K562 (cell line): ENCODE measurements around the gene USP2.

Experiments used
- CBX1 ChIP-seq: sonication (generic); IDR thresholded peaks from 2 replicates; pipeline ENCODE4 v1.6.1; 2016; ENCODE audit warnings: antibody characterized with exemption, low read depth, mild to moderate bottlenecking
- CEBPB ChIP-seq: fragments of 450-650 bp; IDR thresholded peaks from 2 replicates; pipeline ENCODE4 v1.6.1; 2016; ENCODE audit warnings: missing genetic modification characterization, missing compliant biosample characterization
- CREM ChIP-seq: IDR thresholded peaks from 2 replicates; pipeline ENCODE4 v1.6.1; 2014; ENCODE audit warnings: antibody characterized with exemption, low read depth
- CTCF ChIP-seq, 3 experiments: IDR thresholded peaks in 2 of 3; conservative IDR thresholded peaks in 1 of 3; 2 replicates each; pipeline ENCODE4 v1.5.1; 2011 to 2012; ENCODE audit warnings: low read length in 3 of 3, mild to moderate bottlenecking in 3 of 3, control low read depth in 2 of 3, improper control_type of control experiment in 1 of 3, inconsistent platforms in 1 of 3, low read depth in 1 of 3, mixed read lengths in 1 of 3, moderate library complexity in 1 of 3; ENCODE audit not compliant: insufficient read depth in 2 of 3
- HNRNPH1 ChIP-seq: fragments of 200-400 bp; formaldehyde crosslinking; optimal IDR thresholded peaks from 2 replicates; pipeline ENCODE3; 2017; ENCODE audit warnings: low read depth, mild to moderate bottlenecking, low read length, moderate library complexity
- ID3 ChIP-seq, 2 experiments: fragments of 250-450 bp in 1 of 2; fragments of 450-650 bp in 1 of 2; sonication (Bioruptor Pico) in 1 of 2; IDR thresholded peaks; 2 replicates each; pipeline versions ENCODE4 v1.6.1 to v1.8.0; 2016 to 2021; ENCODE audit warnings: mild to moderate bottlenecking in 2 of 2, moderate library complexity in 2 of 2, missing compliant biosample characterization in 1 of 2, missing genetic modification characterization in 1 of 2
- MXI1 ChIP-seq: IDR thresholded peaks from 2 replicates; pipeline ENCODE4 v1.6.1; 2011; ENCODE audit warnings: low read depth, mild to moderate bottlenecking, improper control_type of control experiment, low read length
- ZNF324 ChIP-seq: fragments of 250-450 bp; sonication (Bioruptor Pico); IDR thresholded peaks from 2 replicates; pipeline ENCODE4 v1.4.0; 2020; ENCODE audit warnings: mild to moderate bottlenecking
- ZNF444 ChIP-seq: fragments of 250-450 bp; sonication (Bioruptor Pico); IDR thresholded peaks from 2 replicates; pipeline ENCODE4 v1.4.0; 2020; ENCODE audit warnings: mild to moderate bottlenecking, moderate library complexity
- TF ChIP-seq, protein P1 (sequence below): sonication (generic); formaldehyde crosslinking; IDR thresholded peaks from 2 replicates; pipeline ENCODE4 v1.8.1; 2022; ENCODE audit warnings: missing genetic modification reagents

DNA sequence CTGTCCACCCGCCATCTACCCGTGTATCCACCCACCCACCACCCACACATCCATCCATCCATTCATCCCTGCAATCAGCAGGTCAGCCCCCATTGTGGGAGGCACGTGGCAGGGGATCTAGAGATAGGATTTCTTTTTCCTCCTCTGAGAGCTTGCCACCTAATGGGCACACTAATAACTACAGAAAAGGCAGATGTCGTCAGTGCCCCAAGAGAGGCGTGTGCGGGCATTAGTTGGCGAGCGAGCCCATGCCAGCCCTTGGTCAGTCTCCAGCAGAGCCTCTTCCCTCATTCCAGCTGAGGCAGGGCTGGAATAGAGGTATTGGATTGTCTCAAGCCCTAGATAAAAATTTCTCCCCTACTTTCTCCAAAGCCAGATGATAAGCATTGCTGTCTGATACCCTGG is 9.7 kb downstream of the USP2 start:
- TF ChIP-seq CREM = no peak
- no peak for TF ChIP-seq ID3 (CRISPR knock-in tag; IDR thresholded peaks at IDR 0.05)
- no peak for TF ChIP-seq ID3 (tag; IDR thresholded peaks at IDR 0.05)
- TF ChIP-seq CTCF (IDR thresholded peaks at IDR 0.05 in 2 of 3, conservative IDR thresholded peaks at IDR 0.05 in 1 of 3; ENCODE audit: insufficient read depth in 2 of 3, low read depth in 1 of 3, low read length in 3 of 3) = peak in 1 of 3 experiments; percentile 6; a peak in 1 of 6 replicates
- no peak for TF ChIP-seq CEBPB
- no peak for TF ChIP-seq MXI1
- TF ChIP-seq, protein P1, sequence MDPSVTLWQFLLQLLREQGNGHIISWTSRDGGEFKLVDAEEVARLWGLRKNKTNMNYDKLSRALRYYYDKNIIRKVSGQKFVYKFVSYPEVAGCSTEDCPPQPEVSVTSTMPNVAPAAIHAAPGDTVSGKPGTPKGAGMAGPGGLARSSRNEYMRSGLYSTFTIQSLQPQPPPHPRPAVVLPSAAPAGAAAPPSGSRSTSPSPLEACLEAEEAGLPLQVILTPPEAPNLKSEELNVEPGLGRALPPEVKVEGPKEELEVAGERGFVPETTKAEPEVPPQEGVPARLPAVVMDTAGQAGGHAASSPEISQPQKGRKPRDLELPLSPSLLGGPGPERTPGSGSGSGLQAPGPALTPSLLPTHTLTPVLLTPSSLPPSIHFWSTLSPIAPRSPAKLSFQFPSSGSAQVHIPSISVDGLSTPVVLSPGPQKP = no peak
- TF ChIP-seq ZNF444 (CRISPR knock-in tag) = no peak
- no peak for TF ChIP-seq ZNF324 (CRISPR knock-in tag)
- no peak for TF ChIP-seq CBX1
- TF ChIP-seq HNRNPH1 = no peak
